Subcutaneous adipose tissue (tissue), 4 donors: ENCODE data around the gene TMEM52. TPM values are rescaled to one million over a fixed set of nuclear protein-coding genes. Genes with fewer than 3 reads are reported as not detected.

Experiments used
- CTCF ChIP-seq: fragments of 450-650 bp; IDR thresholded peaks from one replicate; pipeline ENCODE4 v1.5.1; 2016; ENCODE audit warnings: low read depth, mild to moderate bottlenecking, control low read depth, antibody characterized with exemption, moderate library complexity
- total RNA-seq, 4 donors: library from RNA; depleted of rRNA; stranded (reverse); fragments of >200 nt; gene quantifications; one replicate each; pipeline ENCODE4 v1.1.0, GENCODE V29; 2016

The TMEM52 gene
- total RNA-seq, 4 donors from 2014 or later, result 1.3 to 9.8 (median 1.7) TPM; not detected in 1

- TF ChIP-seq CTCF, result no peak
Measured at GRCh38 chr1:1921459-1921862, 2.4 kb upstream of the TMEM52 start.

- TF ChIP-seq CTCF, result no peak
Measured at GRCh38 chr1:1920608-1921458, 1.8 kb upstream of the TMEM52 start.

GRCh38 chr1:1920057-1920607 lies 1.1 kb upstream of the TMEM52 start:
- TF ChIP-seq CTCF, result no peak

- no peak for TF ChIP-seq CTCF
Measured at GRCh38 chr1:1919304-1920056, 401 bp upstream of the TMEM52 start.

- TF ChIP-seq CTCF, result no peak
Measured at GRCh38 chr1:1917995-1918900, 831 bp downstream of the TMEM52 start.

- TF ChIP-seq CTCF, result no peak
Measured at GRCh38 chr1:1917304-1917976, 1.6 kb downstream of the TMEM52 start.
